Measurements from ENCODE around the gene TMPRSS2. TPM values are rescaled to one million over a fixed set of nuclear protein-coding genes. Genes with fewer than 3 reads are reported as not detected.
"Not testable (repeated sequence)": the region's sequence is repeated elsewhere in the genome, so short reads cannot be mapped to it uniquely, and the experiment has no call there.

The TMPRSS2 gene
- total and polyA plus RNA-seq, 2 donors (not counting 1 experiment from before 2014, with no cell fraction given): not detected

DNA sequence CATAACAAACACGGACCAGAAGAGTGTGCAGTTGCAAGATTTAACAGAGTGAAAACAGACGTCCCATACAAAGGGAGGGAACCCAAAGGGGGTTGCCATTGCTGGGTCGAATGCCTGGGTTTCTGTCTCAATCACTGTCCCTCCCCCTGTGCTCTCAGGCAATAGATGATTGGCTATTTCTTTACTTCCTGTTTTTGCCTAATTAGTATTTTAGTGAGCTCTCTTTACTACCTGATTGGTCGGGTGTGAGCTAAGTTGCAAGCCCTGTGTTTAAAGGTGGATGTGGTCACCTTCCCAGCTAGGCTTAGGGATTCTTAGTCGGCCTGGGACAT lies 84.7 kb downstream of the TMPRSS2 start:
- not testable (repeated sequence) for H4K20me1 ChIP-seq (ENCODE audit: control insufficient read depth, insufficient read depth, low read length, poor library complexity, severe bottlenecking); ATAC-seq (ENCODE audit: low read depth); H3K4me3 ChIP-seq (ENCODE audit: control extremely low read depth in 1 of 5, extremely low read depth in 1 of 5, insufficient read depth in 1 of 5, low read depth in 2 of 5, low read length in 4 of 5); H3K9me3 ChIP-seq (ENCODE audit: control extremely low read depth in 1 of 3, control insufficient read depth in 2 of 3, insufficient read depth in 1 of 3, low read length in 2 of 3); H3K9me3 Mint-ChIP-seq (ENCODE audit: insufficient read depth); H3K4me2 ChIP-seq (replicated peaks; ENCODE audit: low read depth, low read length, poor library complexity, severe bottlenecking); H3K27me3 Mint-ChIP-seq; H3K27me3 ChIP-seq (replicated peaks in 1 of 4; ENCODE audit: control extremely low read depth in 1 of 4, control insufficient read depth in 3 of 4, insufficient read depth in 4 of 4, low read length in 3 of 4); H3K27ac ChIP-seq (ENCODE audit: low read length in 2 of 2); H2AFZ ChIP-seq (ENCODE audit: insufficient read depth, low read depth, low read length, poor library complexity, severe bottlenecking); H3K9ac ChIP-seq (ENCODE audit: low read length); H3K36me3 ChIP-seq (replicated peaks in 1 of 2; ENCODE audit: control extremely low read depth in 1 of 2, control insufficient read depth in 1 of 2, extremely low read depth in 1 of 2, insufficient read depth in 2 of 2, low read length in 1 of 2)
- peak overlapping the region; percentile 40 for H3K4me3 Mint-ChIP-seq
- peak; percentile 50 for DNase-seq
- intact Hi-C loops (cut with micrococcal nuclease): loop anchor here (5.0 kb wide), 1 partner anchor 141 kb away; no protein-coding TSS in a partner anchor
- H3K27ac Mint-ChIP-seq: peak overlapping the region; percentile 28
- Histone ChIP-seq H3K4me1 (ENCODE audit: control insufficient read depth in 2 of 2, insufficient read depth in 2 of 2, low read length in 2 of 2) (peaks cover 62 to 75% of the 10 kb centered on the region in 2 donors), H3K79me2 (ENCODE audit: control insufficient read depth, insufficient read depth, low read length) (peaks cover 12% of the 10 kb centered on the region)
- no CpG with 5 or more reads among the region's 5 CpGs for WGBS (ENCODE audit: insufficient coverage)
- H3K4me1 Mint-ChIP-seq: peaks cover 73% of the 10 kb centered on the region
- ChIA-PET POLR2A (interaction anchor here (0.7 kb wide), 1 partner anchor 56 kb away, joined by 4 read pairs; no protein-coding TSS in a partner anchor), CTCF (interaction anchor here (1.6 to 4.4 kb wide), 2 partner anchors 9 to 140 kb away, joined by 3 to 23 read pairs; no protein-coding TSS in a partner anchor)

- peak overlapping the region; percentile 7 for H3K4me2 ChIP-seq (replicated peaks; ENCODE audit: low read depth, low read length, poor library complexity, severe bottlenecking)
- Mint-ChIP-seq H3K9me3 (ENCODE audit: insufficient read depth) (peaks cover 2% of the 10 kb centered on the region), H3K4me1 (peaks cover 69% of the 10 kb centered on the region), H3K4me3 (peak overlapping the region; percentile 40), H3K27ac (peak overlapping the region; percentile 70), H3K27me3 (no peaks in the 10 kb centered on the region)
- H3K79me2 ChIP-seq (ENCODE audit: control insufficient read depth, insufficient read depth, low read length): peaks cover 12% of the 10 kb centered on the region
- TF ChIP-seq, protein P1, sequence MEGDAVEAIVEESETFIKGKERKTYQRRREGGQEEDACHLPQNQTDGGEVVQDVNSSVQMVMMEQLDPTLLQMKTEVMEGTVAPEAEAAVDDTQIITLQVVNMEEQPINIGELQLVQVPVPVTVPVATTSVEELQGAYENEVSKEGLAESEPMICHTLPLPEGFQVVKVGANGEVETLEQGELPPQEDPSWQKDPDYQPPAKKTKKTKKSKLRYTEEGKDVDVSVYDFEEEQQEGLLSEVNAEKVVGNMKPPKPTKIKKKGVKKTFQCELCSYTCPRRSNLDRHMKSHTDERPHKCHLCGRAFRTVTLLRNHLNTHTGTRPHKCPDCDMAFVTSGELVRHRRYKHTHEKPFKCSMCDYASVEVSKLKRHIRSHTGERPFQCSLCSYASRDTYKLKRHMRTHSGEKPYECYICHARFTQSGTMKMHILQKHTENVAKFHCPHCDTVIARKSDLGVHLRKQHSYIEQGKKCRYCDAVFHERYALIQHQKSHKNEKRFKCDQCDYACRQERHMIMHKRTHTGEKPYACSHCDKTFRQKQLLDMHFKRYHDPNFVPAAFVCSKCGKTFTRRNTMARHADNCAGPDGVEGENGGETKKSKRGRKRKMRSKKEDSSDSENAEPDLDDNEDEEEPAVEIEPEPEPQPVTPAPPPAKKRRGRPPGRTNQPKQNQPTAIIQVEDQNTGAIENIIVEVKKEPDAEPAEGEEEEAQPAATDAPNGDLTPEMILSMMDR (IDR thresholded peaks at IDR 0.05): no peak
- TF ChIP-seq EZH2 (IDR thresholded peaks at IDR 0.05; ENCODE audit: borderline replicate concordance, insufficient read depth, low read depth, low read length, poor library complexity, severe bottlenecking): no peak
- DNase-seq (no peak), ATAC-seq (ENCODE audit: low read depth) (no peak)
- ChIA-PET CTCF (interaction anchor here (1.6 kb wide), 1 partner anchor 10 kb away, joined by 3 read pairs; no protein-coding TSS in a partner anchor), POLR2A (interaction anchor here (0.7 kb wide), 1 partner anchor 55 kb away, joined by 4 read pairs; no protein-coding TSS in a partner anchor)
- peaks cover 58 to 72% of the 10 kb centered on the region in 2 donors for H3K4me1 ChIP-seq (ENCODE audit: control insufficient read depth in 2 of 2, insufficient read depth in 2 of 2, low read length in 2 of 2)
- intact Hi-C loops (cut with micrococcal nuclease): loop anchor here (5.0 kb wide), 1 partner anchor 140 kb away; no protein-coding TSS in a partner anchor
- H2AFZ ChIP-seq (ENCODE audit: insufficient read depth, low read depth, low read length, poor library complexity, severe bottlenecking): no peak overlapping the region
- H3K36me3 ChIP-seq (replicated peaks in 1 of 2; ENCODE audit: control extremely low read depth in 1 of 2, control insufficient read depth in 1 of 2, extremely low read depth in 1 of 2, insufficient read depth in 2 of 2, low read length in 1 of 2): peaks cover 0 to 3% of the 10 kb centered on the region in 2 experiments
- 93% methylated on average over 16 of the region's 19 CpGs for WGBS (ENCODE audit: insufficient coverage)
- H3K9me3 ChIP-seq (ENCODE audit: control extremely low read depth in 1 of 3, control insufficient read depth in 2 of 3, insufficient read depth in 1 of 3, low read length in 2 of 3): no peaks in the 10 kb centered on the region
- no peak overlapping the region for H3K9ac ChIP-seq (ENCODE audit: low read length)
- H3K4me3 ChIP-seq (ENCODE audit: control extremely low read depth in 1 of 5, extremely low read depth in 1 of 5, insufficient read depth in 1 of 5, low read depth in 2 of 5, low read length in 4 of 5): no peak overlapping the region
- H3K27ac ChIP-seq (ENCODE audit: low read length in 2 of 2): no peak overlapping the region
- peaks cover 3% of the 10 kb centered on the region for H4K20me1 ChIP-seq (ENCODE audit: control insufficient read depth, insufficient read depth, low read length, poor library complexity, severe bottlenecking)
- H3K27me3 ChIP-seq (replicated peaks in 1 of 4; ENCODE audit: control extremely low read depth in 1 of 4, control insufficient read depth in 3 of 4, insufficient read depth in 4 of 4, low read length in 3 of 4): no peaks in the 10 kb centered on the region
These were observed 85.2 kb downstream of the TMPRSS2 start for GRCh38 chr21:41422546-41423304.

- peak overlapping the region; percentile 79 for H3K4me2 ChIP-seq (replicated peaks; ENCODE audit: low read depth, low read length, poor library complexity, severe bottlenecking)
- intact Hi-C loops (cut with micrococcal nuclease): loop anchor here (5.0 kb wide), 1 partner anchor 139 kb away; no protein-coding TSS in a partner anchor
- POLR2A ChIA-PET: not testable (repeated sequence)
These were observed 87.0 kb downstream of the TMPRSS2 start for GRCh38 chr21:41420998-41421397.

More at GRCh38 chr21:41420998-41421397, 87.0 kb downstream of the TMPRSS2 start:
- peaks cover 46 to 60% of the 10 kb centered on the region in 2 donors for H3K4me1 ChIP-seq (ENCODE audit: control insufficient read depth in 2 of 2, insufficient read depth in 2 of 2, low read length in 2 of 2)
- Mint-ChIP-seq H3K4me3 (peak overlapping the region; percentile 93), H3K4me1 (peaks cover 58% of the 10 kb centered on the region), H3K27ac (peak overlapping the region; percentile 84)
- H3K36me3 ChIP-seq (replicated peaks in 1 of 2; ENCODE audit: control extremely low read depth in 1 of 2, control insufficient read depth in 1 of 2, extremely low read depth in 1 of 2, insufficient read depth in 2 of 2, low read length in 1 of 2); H3K9me3 ChIP-seq (ENCODE audit: control extremely low read depth in 1 of 3, control insufficient read depth in 2 of 3, insufficient read depth in 1 of 3, low read length in 2 of 3); H3K27me3 Mint-ChIP-seq; H3K27ac ChIP-seq (ENCODE audit: low read length in 2 of 2); DNase-seq; CTCF ChIA-PET; H3K4me3 ChIP-seq (ENCODE audit: control extremely low read depth in 1 of 5, extremely low read depth in 1 of 5, insufficient read depth in 1 of 5, low read depth in 2 of 5, low read length in 4 of 5); H3K9me3 Mint-ChIP-seq (ENCODE audit: insufficient read depth); H3K9ac ChIP-seq (ENCODE audit: low read length); H3K27me3 ChIP-seq (replicated peaks in 1 of 4; ENCODE audit: control extremely low read depth in 1 of 4, control insufficient read depth in 3 of 4, insufficient read depth in 4 of 4, low read length in 3 of 4); H4K20me1 ChIP-seq (ENCODE audit: control insufficient read depth, insufficient read depth, low read length, poor library complexity, severe bottlenecking); H2AFZ ChIP-seq (ENCODE audit: insufficient read depth, low read depth, low read length, poor library complexity, severe bottlenecking); H3K79me2 ChIP-seq (ENCODE audit: control insufficient read depth, insufficient read depth, low read length); ATAC-seq (ENCODE audit: low read depth): not testable (repeated sequence)
- no CpG with 5 or more reads among the region's 8 CpGs for WGBS (ENCODE audit: insufficient coverage)

Data from B cell (primary cell).